GM18511 (cell line): ENCODE data around the gene HIBCH.
"Not testable (repeated sequence)": the region's sequence is repeated elsewhere in the genome, so short reads cannot be mapped to it uniquely, and the experiment has no call there.

Experiments
- ATAC-seq: cut with Tn5 transposase; IDR thresholded peaks from one replicate; pipeline ENCODE4 v1.9.1; 2021; ENCODE audit warnings: mild to moderate bottlenecking, moderate library complexity; ENCODE audit not compliant: unreplicated experiment

HIBCH gene

DNA sequence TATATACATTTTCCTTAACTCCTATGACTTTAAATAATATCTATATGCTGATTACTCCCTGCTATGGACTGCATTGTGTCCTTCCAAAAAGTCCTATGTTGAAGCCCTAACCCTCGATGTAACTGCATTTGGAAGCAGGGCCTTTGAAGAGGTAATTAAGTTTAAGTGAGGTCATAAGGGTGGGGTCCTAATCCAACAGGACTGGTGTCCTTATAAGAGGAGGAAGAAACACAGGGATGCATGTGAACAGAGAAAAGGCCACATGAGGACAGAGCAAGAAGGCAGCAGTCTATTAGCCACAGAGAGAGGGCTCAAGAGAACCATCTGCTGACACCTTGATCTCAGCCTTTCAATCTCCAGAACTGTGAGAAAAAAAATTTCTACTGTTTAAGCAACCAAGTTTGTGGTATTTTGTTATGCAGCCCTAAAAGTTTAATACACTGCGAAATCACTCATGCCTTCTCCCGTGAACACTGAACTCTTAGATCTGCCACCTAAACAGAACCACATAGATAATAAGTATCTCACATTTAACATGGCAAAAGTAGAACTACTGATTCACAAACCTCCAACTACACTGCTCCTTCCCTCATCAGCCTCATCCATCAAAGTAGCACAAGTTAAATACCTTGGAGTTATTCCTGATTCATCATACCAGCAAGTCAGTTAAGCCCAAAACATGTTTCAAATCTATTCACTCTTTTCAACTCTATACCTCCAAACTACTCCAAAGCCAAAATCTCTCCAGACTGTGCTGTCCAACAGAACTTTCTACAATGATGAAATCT is 65.4 kb downstream of the HIBCH start:
- ATAC-seq = no peak

DNA sequence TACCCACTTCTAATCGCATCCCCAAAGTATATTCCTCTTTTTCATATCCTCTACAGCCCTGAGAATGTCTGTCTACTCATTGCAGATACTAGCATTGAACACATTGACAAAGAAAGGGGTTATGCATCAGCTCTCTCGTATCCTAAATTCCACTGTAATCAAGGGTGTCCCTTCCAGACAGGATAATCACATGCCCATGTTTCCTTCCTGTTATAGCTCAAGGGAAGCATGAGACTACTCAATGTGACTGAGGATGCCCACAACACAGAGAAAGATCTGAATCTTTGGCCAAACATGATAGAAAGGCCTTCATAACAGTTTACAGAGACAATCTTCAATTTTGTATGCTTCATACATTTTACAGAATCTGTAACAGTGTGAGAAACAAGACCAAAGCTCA is 69.2 kb downstream of the HIBCH start:
- no peak for ATAC-seq

DNA sequence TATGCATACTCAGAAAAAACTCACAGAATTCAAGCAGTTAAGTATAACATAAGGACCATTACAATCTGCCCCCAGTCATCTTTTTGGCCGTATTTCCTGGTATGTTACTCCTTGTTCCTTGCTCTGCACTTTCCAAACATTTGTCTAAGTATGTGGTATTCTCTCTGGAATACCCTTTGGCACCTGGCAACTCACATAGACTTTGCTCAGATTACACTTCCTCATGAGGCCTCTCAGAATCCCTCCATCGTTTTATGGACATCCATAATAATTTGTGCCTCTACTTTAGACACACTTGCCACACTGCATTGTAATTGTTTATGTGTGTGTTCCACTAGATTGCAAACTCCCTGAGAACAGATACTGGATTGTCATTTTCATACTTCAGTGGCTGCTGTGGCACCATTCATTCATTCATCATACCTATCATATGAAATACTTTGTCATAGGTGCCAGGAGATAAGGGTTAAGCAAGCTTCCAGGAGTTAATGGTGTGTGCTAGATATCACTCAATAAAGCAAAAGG is 84.0 kb downstream of the HIBCH start:
- ATAC-seq = no peak

- no peak for ATAC-seq
Measured at GRCh38 chr2:190235101-190235500, 84.5 kb downstream of the HIBCH start.

GRCh38 chr2:190223989-190224388 is 95.6 kb downstream of the HIBCH start:
- not testable (repeated sequence) for ATAC-seq

DNA sequence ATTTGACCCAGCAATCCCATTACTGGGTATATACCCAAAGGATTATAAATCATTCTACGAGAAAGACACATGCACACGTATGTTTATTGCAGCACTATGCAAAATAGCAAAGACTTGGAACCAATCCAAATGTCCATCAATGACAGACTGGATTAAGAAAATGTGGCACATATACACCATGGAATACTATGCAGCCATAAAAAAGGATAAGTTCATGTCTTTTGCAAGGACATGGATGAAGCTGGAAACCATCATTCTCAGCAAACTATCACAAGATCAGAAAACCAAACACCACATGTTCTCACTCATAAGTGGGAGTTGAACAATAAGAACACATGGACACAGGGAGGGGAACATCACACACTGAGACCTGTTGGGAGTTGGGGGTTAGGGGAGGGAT is 96.9 kb downstream of the HIBCH start:
- not testable (repeated sequence) for ATAC-seq

DNA sequence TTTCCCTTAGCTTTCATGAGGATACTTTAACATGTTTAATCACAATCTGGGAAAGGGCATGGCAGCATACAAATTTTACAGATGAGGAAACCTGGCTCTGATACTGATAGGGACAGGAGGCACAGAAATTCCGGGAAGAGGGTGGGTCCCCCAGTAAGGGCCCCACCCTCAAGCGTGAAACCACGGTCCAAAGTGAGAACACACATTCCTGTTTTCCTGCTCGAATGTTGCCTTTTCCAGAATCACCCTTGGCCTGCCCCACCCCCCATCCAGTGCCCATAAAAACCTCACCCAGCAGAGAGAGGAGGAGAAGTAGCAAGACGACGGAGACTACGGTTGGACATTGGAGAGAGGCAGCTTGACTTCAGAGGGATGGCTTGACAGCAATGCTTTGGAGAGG is 98.2 kb downstream of the HIBCH start:
- no peak for ATAC-seq

DNA sequence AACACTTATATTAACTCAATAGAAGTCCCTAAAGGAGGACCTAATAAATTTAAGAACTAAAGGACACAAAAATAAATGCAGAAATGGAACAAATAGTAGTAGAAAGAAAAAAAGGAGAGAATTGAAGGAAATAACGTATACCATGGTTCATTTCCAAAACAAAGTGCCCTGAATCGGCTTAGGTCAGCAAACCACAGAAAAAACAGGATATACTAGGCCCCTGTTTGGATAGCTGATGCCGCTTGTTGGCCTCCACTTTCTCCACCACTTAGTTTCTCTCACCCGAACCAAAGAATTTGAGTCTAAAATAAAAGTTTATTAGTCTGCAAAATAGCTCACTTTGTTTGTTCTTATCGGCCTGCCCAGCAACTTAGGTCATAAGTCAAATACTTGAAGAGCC is 100.4 kb downstream of the HIBCH start:
- no peak for ATAC-seq

DNA sequence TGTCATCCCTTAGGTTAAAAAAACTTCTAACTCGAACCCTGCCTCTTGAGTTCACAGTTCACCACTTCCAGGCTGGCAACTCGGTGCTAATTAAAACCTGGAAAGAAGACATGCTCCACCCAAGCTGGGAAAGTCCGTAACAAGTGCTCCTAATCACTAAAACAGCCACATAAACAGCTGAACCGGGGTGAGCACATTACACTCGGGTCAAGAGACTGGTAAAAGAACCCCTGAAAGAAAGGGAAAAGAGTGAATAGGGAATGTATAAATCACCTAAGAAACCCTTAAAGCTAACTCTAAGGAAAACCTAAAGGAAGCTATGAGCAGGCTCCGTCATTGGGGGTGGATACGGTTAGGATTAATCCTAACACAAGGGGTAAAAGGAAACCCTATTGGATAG is 102.0 kb downstream of the HIBCH start:
- ATAC-seq = no peak

- ATAC-seq = peak; percentile 41
Measured at GRCh38 chr2:190216829-190217228, 102.8 kb downstream of the HIBCH start.

- ATAC-seq = no peak
Measured at GRCh38 chr2:190215620-190216019, 104.0 kb downstream of the HIBCH start.

DNA sequence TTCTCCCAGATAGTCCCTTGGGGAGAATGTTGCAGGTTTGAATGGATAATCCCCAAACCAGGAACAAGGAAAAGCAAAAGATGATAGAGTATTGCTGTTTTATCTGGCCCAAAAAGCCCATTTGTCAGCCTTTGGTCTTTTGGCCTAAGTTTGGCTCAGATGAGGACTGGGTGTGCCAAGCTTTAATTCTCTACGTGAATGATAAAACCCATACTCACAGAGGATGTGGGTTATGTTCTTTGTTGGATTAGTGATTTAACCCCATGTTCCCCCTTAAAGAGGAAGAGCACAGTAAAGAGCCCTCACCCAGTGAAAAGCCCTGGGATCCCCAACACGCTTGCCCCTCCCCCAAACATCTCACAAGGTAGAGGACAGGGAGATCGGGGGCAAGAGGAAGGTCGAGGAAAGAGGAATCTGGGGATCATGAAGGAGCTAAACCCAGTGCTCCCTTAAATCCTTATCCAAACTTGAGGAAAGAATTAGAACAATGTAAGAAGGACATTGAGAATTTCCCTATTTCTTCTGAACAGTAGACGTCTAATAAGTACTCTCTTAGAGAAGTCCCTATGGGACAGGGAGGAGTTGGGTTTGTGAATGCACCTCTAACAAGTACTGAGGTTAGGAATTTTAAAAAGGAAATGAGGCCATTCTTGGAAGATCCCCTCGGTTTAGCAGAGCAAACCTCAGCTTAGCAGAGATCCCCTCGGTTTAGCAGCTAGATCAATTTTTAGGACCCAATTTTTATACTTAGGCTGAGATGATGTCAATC is 105.0 kb downstream of the HIBCH start:
- ATAC-seq = no peak

- no peak for ATAC-seq
Measured at GRCh38 chr2:190213441-190214335, 105.9 kb downstream of the HIBCH start.

DNA sequence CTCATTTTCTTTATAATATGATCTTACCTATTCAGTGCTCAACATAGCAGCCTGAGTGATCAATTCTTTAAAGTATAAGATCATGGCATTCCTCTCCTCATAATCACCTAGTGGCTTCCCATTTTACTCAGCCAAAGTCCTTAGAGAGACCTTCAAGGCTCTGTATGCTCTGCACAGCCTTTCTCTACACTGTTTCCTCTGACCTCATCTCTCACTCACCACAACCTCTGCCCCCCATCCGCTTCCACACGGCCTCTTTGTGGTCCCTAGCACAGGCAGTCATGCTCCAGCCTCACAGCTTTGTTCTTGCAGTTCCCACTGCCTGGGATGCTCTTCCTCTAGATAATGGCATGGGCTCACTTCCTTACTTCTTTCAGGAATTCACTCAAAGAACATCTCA is 109.2 kb downstream of the HIBCH start:
- ATAC-seq = no peak

- no peak for ATAC-seq
Measured at GRCh38 chr2:190209559-190209958, 110.1 kb downstream of the HIBCH start.

- no peak for ATAC-seq
Measured at GRCh38 chr2:190207930-190208329, 111.7 kb downstream of the HIBCH start.

DNA sequence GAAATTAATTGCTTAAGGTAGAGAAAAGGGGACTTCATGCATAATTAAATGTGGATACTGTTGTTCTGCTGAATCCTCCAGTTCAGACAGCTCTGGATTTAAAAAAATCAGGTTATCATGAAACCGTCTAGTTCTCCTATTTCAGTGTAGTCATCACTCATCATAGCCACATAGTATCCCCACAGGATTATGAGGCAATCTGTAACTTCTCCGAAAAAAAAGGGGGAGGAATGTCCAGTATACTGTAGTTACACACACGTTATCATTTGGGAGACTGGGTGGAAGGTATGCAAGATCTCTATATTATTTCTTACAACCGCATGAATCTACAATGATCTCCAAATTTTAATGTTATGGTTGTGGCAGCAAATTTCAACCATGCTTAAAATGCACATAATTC is 114.0 kb downstream of the HIBCH start:
- no peak for ATAC-seq

GRCh38 chr2:190202604-190203003 is 117.0 kb downstream of the HIBCH start:
- ATAC-seq = no peak

- ATAC-seq = no peak
Measured at GRCh38 chr2:190202018-190202417, 117.6 kb downstream of the HIBCH start.

DNA sequence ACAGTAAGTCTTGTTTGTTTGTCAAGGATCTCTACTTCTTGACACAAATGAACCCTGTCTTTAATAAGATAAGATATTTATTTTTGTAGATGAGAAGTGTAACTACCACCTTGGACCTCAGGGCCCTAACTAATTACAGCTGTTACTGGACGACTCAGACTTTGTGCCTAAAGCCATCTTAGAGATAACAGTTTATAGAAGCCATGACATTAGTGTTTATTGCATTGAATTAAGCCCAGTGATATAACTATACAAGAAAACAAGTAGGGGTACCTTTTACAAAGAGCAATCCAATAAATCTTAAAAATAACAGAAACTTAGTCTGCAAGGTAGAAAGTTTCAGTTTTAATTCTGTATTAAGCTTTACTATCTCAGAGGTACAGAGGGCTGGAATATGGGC is 119.0 kb downstream of the HIBCH start:
- ATAC-seq = no peak

- no peak for ATAC-seq
Measured at GRCh38 chr2:190199530-190199929, 120.1 kb downstream of the HIBCH start.
